Amygdala (tissue), 56 donors: ENCODE data around the gene MAP2K5.
A peak's percentile ranks its signal among the peaks of the same experiment; 100 is the strongest.

Experiments
- DNase-seq, 56 donors: peaks; one replicate each; lab custom pipeline; 2025; lab: John Stamatoyannopoulos, UW

The MAP2K5 gene

GRCh38 chr15:67818464-67818863 lies 276.0 kb downstream of the MAP2K5 start:
- DNase-seq = no peak

DNA sequence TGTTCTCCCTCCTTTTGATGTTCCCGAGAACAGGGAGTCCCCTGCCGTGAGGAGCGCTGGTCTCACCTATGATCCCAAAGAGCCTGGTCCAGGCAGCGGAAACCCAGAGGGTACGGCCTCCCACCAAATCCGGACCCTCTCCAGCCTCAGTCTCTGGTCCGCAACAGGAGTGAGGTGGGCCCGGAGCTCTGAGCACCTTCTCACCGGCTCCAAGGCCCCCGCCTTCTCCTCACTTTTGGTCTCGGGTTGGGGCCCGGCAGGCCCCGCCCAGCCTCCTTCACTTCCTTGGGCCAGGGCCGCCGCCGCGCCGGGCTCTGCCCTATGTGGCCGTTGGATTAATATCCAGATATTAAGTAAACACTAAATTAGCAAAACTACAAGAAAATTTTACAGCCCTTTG lies 277.1 kb downstream of the MAP2K5 start:
- no peak for DNase-seq

GRCh38 chr15:67820122-67820991 lies 277.9 kb downstream of the MAP2K5 start:
- DNase-seq = no peak

GRCh38 chr15:67820992-67821783 lies 278.7 kb downstream of the MAP2K5 start:
- DNase-seq = peak in 2 of 56 donors; percentile 12 to 20

DNA sequence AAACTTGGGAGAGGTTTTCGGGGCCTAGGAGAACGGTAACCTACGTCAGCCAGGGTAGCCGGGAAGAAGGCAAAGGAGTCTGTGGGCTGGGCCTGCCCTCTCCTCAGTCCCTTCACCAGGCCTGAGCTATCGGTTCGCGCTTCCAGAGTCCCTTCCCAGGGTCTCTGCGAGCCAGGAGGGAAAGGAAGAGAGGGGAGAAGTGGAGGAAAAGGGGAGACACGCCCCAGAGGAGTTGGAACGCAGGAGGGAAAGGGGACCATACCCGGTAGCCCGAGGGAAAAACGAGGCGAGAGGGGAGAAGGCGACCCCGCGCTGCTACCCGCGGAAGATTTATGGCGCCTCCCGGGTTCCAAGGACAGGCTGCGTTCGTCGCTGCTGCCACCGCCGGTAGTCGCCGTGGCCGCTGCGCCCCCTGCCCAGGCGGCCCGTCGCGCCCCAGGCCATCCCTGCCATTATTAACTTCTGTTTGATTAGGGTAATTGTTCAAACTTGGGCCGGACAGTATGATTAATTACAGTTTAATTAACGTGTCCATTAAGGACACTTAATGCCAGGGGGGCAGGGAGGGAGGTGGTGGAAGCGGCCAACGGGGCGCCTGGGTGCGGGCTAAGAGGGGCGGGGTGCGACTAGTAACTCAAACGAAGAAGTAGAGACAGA lies 279.4 kb downstream of the MAP2K5 start:
- DNase-seq = no peak

DNA sequence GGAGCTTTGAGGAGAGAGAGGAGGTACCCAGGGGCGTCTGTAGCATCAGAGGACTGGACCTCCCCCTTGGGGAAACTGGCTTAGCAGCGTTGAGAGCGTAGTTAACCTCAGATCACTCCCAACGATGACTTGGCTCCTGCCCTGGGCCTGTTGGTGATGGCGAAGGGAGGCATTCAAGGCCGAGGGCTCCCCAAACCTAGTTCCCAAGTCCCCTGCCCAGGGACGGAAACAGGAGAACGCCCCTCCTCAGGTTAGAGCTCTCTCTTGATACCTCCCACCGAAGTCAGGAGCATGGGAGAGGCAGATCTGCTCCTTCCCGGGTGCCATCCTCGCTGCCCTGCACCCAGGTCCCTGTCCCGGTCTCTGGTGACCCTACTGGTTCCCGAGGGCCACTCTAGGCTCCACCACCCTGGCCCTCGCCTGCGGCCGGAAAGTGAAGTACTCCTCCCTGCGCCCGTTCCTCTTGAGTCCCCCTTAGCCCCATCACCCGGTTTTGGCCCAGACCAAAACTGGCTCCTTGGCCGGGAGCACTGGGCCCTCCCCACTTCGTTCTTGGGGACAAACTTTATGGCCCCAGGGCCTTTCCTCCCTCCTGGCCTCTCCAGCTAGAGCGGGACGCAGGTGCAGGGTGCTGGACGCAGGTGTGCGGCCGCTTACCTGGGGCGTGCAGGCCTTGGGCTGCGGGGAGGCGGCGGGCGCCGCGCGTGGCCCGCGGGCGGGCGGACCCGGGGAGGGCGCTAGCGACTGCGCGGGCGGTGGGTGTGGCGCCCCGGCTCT lies 280.2 kb downstream of the MAP2K5 start:
- DNase-seq = no peak

DNA sequence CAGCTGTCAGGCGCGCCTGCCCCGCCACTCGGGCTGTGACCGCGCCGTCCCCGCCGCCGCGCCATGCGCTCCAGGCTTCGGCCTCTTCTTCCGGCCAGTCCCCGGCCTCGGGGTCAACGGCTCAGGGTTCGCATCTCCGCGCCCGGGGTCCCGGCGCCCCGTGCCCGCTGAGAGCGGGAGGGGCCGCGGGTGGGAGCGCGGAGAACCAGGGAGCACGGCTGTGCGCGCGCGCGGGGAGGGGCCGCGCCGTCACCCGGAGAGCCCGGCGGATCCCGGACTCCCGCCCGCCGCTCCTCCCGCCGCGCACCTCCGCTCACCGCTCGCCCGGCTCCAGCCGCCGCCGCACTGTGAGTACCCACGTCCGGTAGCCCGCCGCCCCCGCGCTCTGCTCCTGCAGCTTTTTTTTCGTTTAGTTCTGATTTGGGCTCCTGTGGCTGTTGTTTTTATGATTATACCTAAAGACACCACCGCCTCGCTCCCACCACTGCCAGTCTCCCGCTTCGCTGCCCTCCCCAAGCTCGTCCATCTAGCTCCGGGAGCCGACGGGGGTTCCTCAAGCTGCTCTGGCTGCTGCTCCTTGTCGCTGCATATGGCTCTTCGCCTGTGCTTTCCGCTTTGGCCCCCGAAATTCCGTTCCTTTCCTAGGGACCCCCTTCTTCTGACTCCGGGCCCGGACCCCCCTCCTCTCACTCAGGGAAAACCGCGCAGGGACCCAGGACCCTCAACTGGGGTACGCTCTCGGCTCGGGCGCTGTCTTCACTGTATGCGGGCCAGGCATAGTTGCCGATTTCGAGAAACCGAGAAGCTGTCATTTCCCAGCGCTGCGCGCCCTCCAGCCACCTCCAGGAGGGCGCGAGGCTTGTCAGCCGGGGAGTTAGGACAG lies 281.1 kb downstream of the MAP2K5 start:
- DNase-seq = no peak

DNA sequence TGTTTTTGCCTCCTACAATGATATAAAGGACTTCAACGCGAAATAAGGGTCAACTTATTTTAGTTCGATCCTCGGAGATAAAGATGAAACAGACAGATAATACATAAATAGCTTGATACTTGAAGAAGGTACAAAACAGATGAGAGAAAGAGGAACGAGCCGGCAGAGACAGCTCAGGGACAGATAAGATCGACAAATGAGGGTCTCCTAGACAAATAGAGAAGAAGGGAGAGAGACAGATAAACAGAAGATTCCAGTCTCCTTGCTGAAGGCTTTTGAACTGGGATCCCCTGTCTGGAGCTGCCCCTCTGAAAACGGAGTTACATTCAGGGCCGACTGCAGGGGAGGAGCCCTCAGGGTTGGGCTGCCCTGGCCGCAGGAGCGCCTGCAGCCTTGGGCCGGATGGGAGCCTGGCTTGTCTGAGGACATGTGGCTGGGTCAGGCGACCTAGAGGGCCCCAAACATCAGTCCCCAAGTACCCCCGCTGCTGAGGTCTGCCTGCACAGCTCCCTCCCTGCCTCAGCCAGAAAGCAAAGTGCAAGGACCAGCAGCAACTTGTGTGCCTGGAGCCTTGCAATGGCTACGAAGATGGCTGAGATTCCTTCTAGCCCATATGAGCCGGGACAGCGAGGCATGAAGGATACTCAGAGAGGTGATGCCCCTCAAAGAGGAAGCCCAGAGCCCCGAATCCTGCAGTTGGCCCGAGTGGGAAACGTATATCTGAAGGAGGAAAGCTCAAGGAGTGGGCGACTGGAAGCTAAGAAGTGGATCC lies 281.9 kb downstream of the MAP2K5 start:
- no peak for DNase-seq

- DNase-seq = no peak
These were observed 282.7 kb downstream of the MAP2K5 start, which contains the start of gene SKOR1 for GRCh38 chr15:67824976-67825880. Gene SKOR1 (plus strand): TSS chr15:67825509. CDS start chr15:67825603, 94 bp downstream.

- DNase-seq = no peak
These were observed 283.6 kb downstream of the MAP2K5 start for GRCh38 chr15:67825881-67826716.

- DNase-seq = no peak
These were observed 284.4 kb downstream of the MAP2K5 start for GRCh38 chr15:67826717-67827561.

DNA sequence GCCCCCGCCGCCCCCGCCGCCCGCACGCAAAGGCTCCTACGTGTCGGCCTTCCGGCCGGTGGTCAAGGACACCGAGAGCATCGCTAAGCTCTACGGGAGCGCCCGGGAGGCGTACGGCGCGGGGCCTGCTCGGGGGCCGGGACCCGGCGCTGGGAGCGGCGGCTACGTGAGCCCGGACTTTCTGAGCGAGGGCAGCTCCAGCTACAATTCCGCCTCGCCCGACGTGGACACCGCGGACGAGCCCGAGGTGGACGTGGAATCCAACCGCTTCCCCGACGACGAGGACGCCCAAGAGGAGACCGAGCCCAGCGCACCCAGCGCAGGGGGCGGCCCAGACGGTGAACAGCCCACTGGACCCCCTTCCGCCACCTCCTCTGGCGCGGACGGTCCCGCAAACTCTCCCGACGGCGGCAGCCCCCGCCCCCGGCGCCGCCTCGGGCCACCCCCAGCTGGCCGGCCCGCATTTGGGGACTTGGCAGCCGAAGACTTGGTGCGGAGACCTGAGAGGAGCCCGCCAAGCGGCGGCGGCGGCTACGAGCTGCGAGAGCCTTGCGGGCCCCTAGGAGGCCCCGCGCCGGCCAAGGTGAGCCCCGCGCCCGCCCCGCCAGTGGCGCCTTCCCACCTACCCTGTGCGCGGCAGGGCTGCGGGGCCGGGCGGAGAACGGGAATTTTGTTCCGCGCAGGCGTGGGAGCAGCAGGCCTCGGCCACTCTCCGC lies 285.2 kb downstream of the MAP2K5 start:
- DNase-seq = no peak

DNA sequence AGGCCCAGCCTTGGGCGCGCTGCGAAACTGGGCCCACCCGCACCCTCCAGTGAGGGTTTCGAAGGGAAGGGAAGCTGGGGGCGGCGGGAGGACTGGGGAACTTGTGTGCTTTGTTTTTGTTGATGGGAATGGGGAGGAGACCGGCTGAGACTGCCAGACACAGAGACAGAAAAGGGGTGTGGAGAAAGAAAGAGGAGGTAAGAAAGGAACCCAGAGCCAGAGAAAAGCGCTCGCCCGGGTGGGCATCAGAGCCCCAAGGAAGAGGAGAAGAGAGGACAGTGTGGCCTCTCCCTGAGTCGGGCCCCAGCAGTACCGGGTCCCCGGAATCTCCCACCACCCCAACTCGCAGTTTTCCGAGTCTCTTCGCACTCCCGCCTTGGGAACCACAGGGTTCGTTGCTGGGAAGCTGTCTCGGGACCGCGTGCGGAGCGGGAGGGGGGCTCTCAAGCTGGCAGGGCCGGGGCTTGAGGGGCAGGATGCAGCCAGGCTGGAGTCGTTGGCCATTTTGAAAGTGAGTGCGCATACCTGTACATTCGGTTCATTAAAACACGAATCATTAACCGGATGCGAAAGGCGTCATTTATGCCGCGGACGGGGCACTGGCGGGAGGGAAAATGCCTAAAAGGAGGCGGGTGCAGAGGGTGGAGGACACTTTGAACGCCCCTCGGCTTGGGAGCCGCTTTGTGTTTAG lies 285.9 kb downstream of the MAP2K5 start:
- DNase-seq = no peak

DNA sequence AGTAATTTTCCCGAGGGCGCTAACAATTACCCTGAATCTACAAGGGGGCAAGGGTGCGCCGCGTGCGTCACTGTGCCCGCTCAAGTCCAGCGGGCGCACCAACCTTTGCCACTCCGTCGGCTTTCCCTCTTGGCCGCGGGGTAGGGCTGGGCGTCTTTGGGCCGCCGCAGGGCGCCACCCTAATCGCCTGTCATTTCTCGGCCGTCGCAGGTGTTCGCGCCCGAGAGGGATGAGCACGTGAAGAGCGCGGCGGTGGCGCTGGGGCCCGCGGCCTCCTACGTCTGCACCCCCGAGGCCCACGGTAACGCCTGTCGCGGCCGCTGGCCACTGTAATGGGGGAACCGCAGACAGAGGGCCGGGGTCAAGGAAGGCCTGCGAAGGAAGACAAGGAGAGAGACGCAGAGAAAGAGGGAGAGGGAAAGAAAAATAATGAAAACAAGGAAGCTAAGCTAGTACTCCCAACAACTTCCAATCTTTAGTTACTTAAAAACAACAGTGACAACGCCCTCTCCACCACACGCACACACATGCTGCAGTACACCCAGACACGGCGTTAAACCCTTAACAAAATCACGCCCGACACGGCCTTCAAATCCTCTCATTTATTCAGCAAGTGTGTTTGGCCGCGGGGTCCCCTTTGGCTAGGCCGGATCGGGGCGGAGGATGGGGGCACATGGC lies 286.6 kb downstream of the MAP2K5 start:
- no peak for DNase-seq
